Keratinocyte (primary cell): ENCODE results near the gene ABL2.

Experiments used
- CTCF ChIP-seq, 3 experiments: IDR thresholded peaks in 1 of 3; conservative IDR thresholded peaks in 1 of 3; optimal IDR thresholded peaks in 1 of 3; 2 replicates in 2 of 3; 3 replicates in 1 of 3; pipeline versions ENCODE3 to v1.5.1; 2011; ENCODE audit warnings: low read length in 3 of 3, mild to moderate bottlenecking in 3 of 3, moderate library complexity in 2 of 3, control low read depth in 1 of 3, inconsistent platforms in 1 of 3; ENCODE audit not compliant: insufficient read depth in 2 of 3; ENCODE audit errors: extremely low read depth in 1 of 3
- EZH2 ChIP-seq: IDR thresholded peaks from one replicate; pipeline ENCODE4 v1.6.1; 2012; ENCODE audit warnings: inconsistent platforms, mild to moderate bottlenecking, low read length, moderate library complexity

GRCh38 chr1:179124873-179125272, 104.6 kb downstream of the ABL2 start:
- no peak for TF ChIP-seq EZH2
- TF ChIP-seq CTCF (optimal IDR thresholded peaks at IDR 0.05 in 1 of 3, IDR thresholded peaks at IDR 0.05 in 1 of 3, conservative IDR thresholded peaks at IDR 0.05 in 1 of 3; ENCODE audit: extremely low read depth in 1 of 3, insufficient read depth in 2 of 3, low read length in 3 of 3) = no peak
